Urinary bladder (tissue), 4 donors: ENCODE measurements around the gene GYG2. TPM values are rescaled to one million over a fixed set of nuclear protein-coding genes. Genes with fewer than 3 reads are reported as not detected.
"Not testable (repeated sequence)": the region's sequence is repeated elsewhere in the genome, so short reads cannot be mapped to it uniquely, and the experiment has no call there.

Source experiments
- DNase-seq: peaks from one replicate; pipeline ENCODE4 v3.0.0-alpha.2; 2015; ENCODE audit errors: extremely low spot score
- H3K27ac ChIP-seq: one replicate; pipeline ENCODE4 v1.5.1; 2013; ENCODE audit warnings: low read depth, mild to moderate bottlenecking, moderate library complexity
- H3K36me3 ChIP-seq: one replicate; pipeline ENCODE4 v1.6.1; 2013; ENCODE audit warnings: mild to moderate bottlenecking, moderate library complexity; ENCODE audit not compliant: insufficient read depth
- H3K4me1 ChIP-seq: one replicate; pipeline ENCODE4 v1.6.1; 2013; ENCODE audit warnings: mild to moderate bottlenecking, moderate library complexity; ENCODE audit not compliant: insufficient read depth
- H3K4me3 ChIP-seq: one replicate; pipeline ENCODE4 v1.5.1; 2013; ENCODE audit warnings: low read depth, low read length
- WGBS: extraction: QIAGEN DNeasy Blood & Tissue Kit; methylation state at CpG from one replicate; pipeline ENCODE4 v1.1.7; 2013; 5-methylcytosine and 5-hydroxymethylcytosine counted together
- polyA plus RNA-seq: library from polyadenylated mRNA; stranded (reverse); fragments of 200-250 nt; gene quantifications from one replicate; pipeline ENCODE4 v1.2.3, GENCODE V29; 2013
- total RNA-seq: library from RNA; depleted of rRNA; stranded (reverse); fragments of >200 nt; gene quantifications from one replicate; pipeline ENCODE4 v1.2.3, GENCODE V29; 2014
- donor health status: healthy with polysubstance abuse.
- donor health status: healthy.

The GYG2 gene
- 5.8 TPM for total RNA-seq
- 10.3 TPM for polyA plus RNA-seq

DNA sequence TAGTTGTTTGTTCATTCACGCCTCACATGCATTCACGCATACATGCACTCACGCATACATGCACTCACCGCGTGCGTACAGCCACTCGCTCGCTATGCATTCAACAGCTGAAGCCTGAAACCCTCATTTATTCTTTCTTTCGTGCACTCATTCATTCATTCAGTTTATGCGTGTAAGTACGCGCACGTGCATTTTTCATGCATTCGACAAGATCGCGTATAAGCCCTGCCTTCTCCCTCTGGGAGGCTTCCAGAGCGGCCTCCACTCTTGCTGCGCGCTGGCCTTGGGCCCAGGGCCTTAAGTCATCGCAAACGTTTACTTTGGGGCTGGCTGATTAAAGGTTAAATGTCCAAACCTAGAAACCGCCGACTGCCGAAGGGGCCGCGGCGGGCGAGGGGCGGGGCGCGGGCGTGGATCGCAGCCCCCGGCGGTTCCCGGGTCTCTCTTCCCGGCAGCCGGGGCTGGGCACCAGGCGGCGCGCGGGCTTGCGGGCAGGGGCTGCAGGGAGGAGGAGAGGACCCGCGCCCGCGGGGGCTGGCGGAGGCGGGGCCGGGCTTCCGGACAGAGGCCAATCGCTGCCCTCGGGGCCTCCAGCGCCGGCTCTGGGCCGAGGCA, at the start of gene GYG2:
GYG2 (plus strand) TSS at position 587 of the 615 bp plus-strand sequence. CDS start 1,259 bp downstream, outside the sequence.
- Histone ChIP-seq H3K27ac (no peak within 1 kb of the TSS), H3K4me1 (no peaks in the 10 kb centered on the region), H3K4me3 (peak within 1 kb of the TSS; percentile 49), H3K36me3 (no peaks in the 10 kb centered on the region)
- 12% methylated on average over 47 of the region's 56 CpGs for WGBS
- no peak for DNase-seq

DNA sequence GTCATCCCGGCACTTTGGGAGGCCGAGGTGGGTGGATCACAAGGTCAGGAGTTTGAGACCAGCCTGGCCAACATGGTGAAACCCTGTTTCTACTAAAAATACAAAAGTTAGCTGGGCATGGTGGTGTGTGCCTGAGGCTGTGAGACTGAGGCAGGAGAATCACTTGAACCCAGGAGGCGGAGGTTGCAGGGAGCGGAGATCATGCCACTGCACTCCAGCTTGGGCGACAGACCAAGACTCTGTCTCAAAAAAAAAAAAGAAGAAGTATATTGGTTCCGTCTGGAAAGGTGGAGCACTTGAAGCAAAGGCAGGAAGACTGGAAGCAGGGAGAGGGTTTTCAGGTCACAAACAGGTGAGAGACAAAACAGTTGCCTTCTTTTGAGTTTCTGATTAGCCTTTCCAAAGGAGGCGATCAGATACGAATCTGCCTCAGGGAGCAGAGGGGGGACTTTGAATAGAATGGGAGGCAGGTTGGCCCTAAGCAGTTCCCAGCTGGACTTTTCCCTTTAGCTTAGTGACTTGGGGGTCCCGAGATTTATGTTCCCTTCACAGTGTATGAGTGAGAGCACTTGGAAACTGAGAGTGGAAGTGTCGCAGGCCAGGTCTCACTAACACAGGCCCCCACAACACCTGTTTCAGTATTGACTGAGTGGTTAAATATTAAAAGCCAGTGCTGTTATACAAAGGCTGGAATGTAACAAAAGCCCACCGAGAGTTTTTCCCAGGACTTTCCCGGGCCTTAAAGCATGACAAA, 48.1 kb upstream of the GYG2 start:
- H3K4me1 ChIP-seq, H3K27ac ChIP-seq, DNase-seq, H3K4me3 ChIP-seq, H3K36me3 ChIP-seq: not testable (repeated sequence)
- 76% methylated on average over 12 of the region's 12 CpGs for WGBS

DNA sequence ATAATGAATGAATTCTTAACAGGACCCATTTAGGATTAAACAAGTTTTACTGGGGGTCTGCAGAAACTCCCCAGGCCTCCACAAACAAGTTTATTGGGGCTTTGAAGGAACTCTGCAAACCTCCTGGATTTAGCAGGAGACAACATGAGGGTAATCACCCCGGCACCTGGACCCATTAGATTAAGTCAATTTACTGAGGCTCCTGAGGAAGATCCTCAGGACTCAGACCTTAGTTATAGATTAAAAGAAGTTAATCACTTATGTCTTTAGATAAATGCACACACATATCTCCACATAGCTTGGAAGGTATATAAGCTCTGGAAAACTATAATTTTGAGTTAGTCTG, 47.5 kb upstream of the GYG2 start:
- no peak for DNase-seq
- no peak overlapping the region for H3K4me3 ChIP-seq
- 91% methylated on average over 1 of the region's 1 CpG for WGBS
- H3K36me3 ChIP-seq: no peaks in the 10 kb centered on the region
- no peak overlapping the region for H3K27ac ChIP-seq
- no peaks in the 10 kb centered on the region for H3K4me1 ChIP-seq

DNA sequence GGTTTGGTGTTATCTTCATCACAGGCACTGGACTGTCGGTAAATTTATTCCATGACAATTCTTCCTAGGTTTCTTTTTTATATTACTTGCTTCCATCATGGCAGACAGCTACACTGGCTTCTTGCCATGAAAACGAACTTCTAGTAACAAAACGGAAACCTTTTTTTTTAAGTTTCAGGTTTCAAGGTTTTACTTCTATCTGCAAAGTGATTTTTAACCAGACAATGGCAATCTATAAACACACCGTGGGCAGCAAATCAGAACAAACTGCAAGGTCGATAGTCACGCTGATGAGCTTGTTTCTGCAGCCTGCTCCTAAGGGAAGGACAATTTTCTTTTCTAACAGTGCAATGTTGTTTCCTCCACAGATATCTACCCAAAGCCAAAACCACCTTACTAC, 47.0 kb upstream of the GYG2 start:
- no peak overlapping the region for H3K4me3 ChIP-seq
- DNase-seq: no peak
- no peaks in the 10 kb centered on the region for H3K4me1 ChIP-seq
- H3K27ac ChIP-seq: no peak overlapping the region
- 33% methylated on average over 6 of the region's 6 CpGs for WGBS
- H3K36me3 ChIP-seq: no peaks in the 10 kb centered on the region

DNA sequence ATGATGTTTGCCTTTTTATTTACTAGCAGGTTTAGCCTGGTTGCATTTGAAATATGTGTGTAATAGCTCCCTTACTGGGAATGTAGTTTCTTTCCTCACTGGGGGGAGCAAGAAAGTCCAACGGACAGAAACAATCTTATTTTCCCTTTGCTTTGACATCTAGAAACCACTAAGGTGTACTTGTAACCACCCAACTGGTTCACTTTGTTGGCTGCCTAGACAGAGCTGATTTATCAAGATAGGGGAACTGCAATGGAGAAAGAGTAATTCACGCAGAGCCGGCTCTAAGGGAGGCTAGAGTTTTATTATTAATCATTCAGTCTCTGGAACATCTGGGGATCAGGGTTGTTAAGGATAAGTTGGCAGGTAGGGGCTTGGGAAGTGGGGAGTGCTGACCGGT, 46.6 kb upstream of the GYG2 start:
- H3K4me3 ChIP-seq: no peak overlapping the region
- no peak overlapping the region for H3K27ac ChIP-seq
- H3K36me3 ChIP-seq: no peaks in the 10 kb centered on the region
- H3K4me1 ChIP-seq: no peaks in the 10 kb centered on the region
- 66% methylated on average over 4 of the region's 4 CpGs for WGBS
- no peak for DNase-seq

DNA sequence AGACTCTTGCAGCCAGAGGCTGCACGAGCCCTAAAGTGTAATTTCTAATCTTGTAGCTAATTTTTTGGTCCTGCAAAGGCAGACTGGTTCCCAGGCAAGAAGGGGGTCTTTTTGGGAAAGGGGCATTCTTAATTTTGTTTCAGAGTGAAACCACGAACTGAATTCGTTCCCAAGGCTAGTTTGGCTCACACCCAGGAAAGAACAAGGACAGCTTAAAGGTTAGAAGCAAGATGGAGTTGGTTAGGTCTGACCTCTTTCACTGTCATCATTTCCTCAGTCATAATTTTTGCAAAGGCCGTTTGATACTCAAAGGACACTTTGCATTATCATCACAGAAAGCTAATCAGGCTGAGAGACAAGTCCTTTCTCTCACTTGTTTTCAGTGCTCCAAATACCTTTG, 46.0 kb upstream of the GYG2 start:
- H3K36me3 ChIP-seq: no peaks in the 10 kb centered on the region
- WGBS: 76% methylated on average over 4 of the region's 4 CpGs
- no peaks in the 10 kb centered on the region for H3K4me1 ChIP-seq
- no peak for DNase-seq
- H3K27ac ChIP-seq: no peak overlapping the region
- no peak overlapping the region for H3K4me3 ChIP-seq

DNA sequence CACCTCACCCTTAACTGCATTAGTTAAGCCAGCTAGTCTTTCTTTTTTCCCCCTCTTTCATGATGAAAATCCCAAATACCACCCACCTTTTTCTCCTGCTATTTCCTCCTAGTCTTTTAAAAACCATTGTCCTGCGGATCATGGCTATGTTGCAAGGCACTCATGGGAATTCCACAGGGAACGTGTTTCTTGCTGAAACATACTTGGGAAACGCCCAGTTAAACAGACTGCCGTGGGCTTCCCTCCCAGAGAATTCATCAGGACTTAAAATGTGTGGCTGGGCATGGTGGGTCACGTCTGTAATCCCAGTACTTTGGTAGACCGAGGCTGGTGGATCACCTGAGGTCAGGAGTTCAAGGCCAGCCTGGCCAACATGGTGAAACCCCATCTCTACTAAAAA, 44.7 kb upstream of the GYG2 start:
- Histone ChIP-seq H3K27ac (no peak overlapping the region), H3K4me1 (no peaks in the 10 kb centered on the region), H3K4me3 (no peak overlapping the region), H3K36me3 (no peaks in the 10 kb centered on the region)
- no peak for DNase-seq
- 67% methylated on average over 6 of the region's 6 CpGs for WGBS

DNA sequence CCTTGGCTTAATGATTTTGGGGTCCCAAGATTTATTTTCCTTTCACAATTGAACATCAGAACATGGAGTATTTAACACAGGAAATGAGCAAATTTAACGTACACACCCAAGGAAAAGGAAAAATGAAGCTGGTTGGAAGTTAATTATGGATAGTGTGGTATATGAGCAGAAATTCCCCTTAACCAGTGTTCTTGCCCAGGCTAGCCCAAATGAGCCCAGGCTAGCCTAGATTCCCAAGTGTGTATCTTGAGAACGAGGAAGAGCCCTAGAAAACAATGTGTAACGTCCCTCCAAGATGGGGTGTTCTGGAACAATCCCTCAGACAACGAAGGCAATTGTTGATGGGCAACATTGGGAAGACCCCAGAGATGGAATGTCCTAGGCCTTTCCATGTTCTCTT, 43.2 kb upstream of the GYG2 start:
- Histone ChIP-seq H3K36me3 (no peaks in the 10 kb centered on the region), H3K27ac (no peak overlapping the region), H3K4me1 (no peaks in the 10 kb centered on the region), H3K4me3 (no peak overlapping the region)
- 88% methylated on average over 4 of the region's 4 CpGs for WGBS
- no peak for DNase-seq

DNA sequence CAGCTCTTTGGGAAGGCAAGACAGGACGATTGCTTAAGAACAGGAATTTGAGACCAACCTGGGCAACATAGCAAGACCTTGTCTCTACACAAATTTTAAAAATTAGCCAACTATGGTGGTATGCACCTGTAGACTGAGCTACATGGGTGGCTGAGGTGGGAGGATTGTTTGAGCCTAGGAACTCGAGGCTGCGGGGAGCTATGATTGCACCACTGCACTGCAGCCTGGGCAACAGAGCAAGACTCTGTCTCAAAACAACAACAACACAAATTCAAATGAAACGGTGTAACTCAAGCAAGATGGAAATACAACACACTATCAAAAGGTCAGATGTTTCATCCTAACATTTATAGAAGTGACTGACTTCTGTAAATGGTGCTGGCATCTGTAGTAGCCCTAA, 39.8 kb upstream of the GYG2 start:
- no peaks in the 10 kb centered on the region for H3K36me3 ChIP-seq
- no peak overlapping the region for H3K27ac ChIP-seq
- 84% methylated on average over 4 of the region's 4 CpGs for WGBS
- no peak overlapping the region for H3K4me3 ChIP-seq
- no peak for DNase-seq
- no peaks in the 10 kb centered on the region for H3K4me1 ChIP-seq

DNA sequence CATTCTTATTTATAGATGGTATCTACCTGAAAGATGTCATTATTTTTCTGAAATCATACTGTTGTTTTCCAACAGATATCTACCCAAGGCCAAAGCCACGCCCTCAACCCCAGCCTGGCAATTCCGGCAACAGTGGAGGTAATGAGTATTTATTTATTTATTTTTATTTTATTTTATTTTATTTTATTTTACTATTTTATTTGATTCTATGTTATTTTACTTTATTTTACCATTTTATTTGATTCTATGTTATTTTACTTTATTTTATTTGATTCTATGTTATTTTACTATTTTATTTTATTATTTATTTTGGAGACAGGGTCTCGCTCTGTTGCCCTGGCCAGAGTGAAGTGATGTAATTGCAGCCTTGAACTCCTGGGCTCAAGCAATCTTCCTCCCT, 39.2 kb upstream of the GYG2 start:
- 98% methylated on average over 3 of the region's 3 CpGs for WGBS
- no peak for DNase-seq
- H3K4me1 ChIP-seq: no peaks in the 10 kb centered on the region
- no peak overlapping the region for H3K27ac ChIP-seq
- H3K4me3 ChIP-seq: no peak overlapping the region
- no peaks in the 10 kb centered on the region for H3K36me3 ChIP-seq

DNA sequence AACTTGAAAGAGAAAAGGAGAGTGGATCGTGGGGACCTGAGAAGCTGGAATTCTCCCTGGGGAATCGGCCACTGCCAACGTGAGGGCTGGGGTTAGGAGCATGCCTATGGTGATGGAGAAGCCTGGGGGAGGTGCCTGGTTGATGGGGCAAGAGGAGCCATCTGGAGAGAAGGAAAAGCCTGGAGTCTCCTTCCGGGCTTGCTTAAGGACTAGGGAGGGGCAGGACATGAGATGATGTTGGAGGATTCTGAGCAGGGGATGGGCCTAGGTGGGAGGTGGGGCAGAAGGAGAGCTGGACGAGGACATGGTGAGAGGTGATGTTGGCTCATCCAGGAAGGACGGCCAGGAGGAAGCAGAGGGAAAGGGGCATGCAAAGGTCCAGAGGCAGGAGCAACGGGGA, 35.0 kb upstream of the GYG2 start:
- Histone ChIP-seq H3K4me3 (no peak overlapping the region), H3K27ac (no peak overlapping the region), H3K4me1 (no peaks in the 10 kb centered on the region), H3K36me3 (no peaks in the 10 kb centered on the region)
- WGBS: 76% methylated on average over 7 of the region's 7 CpGs
- no peak for DNase-seq

DNA sequence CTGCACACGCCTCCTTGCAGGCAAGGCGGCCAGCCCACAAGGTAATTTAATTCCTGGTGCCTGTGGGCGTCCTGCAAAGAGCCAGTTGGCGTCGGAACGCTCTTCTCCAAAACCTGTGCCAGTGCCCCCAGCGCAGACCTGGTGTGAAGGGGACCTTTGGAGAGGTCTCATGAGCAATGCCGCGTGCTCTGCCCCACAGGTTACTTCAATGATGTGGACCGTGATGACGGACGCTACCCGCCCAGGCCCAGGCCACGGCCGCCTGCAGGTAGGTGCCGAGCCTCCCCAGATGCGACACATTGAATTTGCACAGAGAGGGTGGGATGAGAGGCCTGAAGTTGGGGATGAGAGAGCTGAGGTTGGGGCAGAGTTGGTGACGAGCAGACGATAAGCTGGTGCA, 34.4 kb upstream of the GYG2 start:
- Histone ChIP-seq H3K27ac (no peak overlapping the region), H3K4me3 (no peak overlapping the region), H3K36me3 (no peaks in the 10 kb centered on the region), H3K4me1 (no peaks in the 10 kb centered on the region)
- WGBS: 97% methylated on average over 19 of the region's 19 CpGs
- DNase-seq: no peak

DNA sequence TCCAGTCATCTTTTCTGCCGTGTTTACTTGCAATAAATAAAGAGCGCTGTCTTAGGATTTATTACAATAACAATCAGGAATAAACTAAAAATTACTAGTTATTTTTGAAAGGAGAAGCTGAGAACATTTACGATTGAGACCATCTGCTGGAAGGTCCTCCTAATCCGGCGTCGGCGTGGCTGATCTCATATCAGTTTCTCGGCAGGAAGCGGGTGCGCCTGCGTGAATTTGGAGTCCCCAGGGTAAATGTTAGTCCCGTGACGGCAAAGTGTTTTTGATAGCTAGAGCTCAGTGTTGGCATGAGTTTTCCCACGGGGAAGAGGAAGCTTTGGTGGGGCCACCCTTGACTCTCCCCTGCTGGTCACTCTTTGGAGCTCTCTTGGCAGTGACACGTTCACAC, 31.9 kb upstream of the GYG2 start:
- H3K36me3 ChIP-seq, H3K4me3 ChIP-seq, DNase-seq, H3K4me1 ChIP-seq, H3K27ac ChIP-seq: not testable (repeated sequence)
- 16% methylated on average over 15 of the region's 15 CpGs for WGBS

DNA sequence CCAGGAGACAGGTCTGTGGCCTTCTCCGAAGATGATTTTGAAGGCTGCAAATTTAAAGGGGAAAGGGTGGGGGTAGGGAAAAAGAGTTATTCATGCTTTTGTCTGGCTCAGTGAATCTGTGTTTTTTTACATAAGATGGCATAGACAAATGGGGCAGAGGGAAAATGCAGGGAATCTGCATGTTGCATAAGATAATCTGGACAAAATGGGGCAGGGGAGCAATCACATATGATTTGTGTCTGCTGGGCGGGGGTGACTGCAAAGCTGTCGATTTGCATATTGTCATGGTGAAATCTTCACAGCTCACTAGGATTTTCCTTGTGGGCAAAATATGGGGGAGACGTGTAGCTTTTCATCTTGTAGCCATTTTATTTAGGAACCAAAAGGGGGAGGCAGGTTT, 29.4 kb upstream of the GYG2 start:
- Histone ChIP-seq H3K27ac (no peak overlapping the region), H3K4me3 (no peak overlapping the region), H3K4me1 (no peaks in the 10 kb centered on the region), H3K36me3 (no peaks in the 10 kb centered on the region)
- 70% methylated on average over 4 of the region's 4 CpGs for WGBS
- DNase-seq: no peak
